NCI-H526 (cell line): ENCODE results near the gene NTN1.

ENCODE experiments used
- DNase-seq, 2 experiments: peaks; one replicate each; lab custom pipeline; 2025; lab: John Stamatoyannopoulos, UW

NTN1 gene

DNA sequence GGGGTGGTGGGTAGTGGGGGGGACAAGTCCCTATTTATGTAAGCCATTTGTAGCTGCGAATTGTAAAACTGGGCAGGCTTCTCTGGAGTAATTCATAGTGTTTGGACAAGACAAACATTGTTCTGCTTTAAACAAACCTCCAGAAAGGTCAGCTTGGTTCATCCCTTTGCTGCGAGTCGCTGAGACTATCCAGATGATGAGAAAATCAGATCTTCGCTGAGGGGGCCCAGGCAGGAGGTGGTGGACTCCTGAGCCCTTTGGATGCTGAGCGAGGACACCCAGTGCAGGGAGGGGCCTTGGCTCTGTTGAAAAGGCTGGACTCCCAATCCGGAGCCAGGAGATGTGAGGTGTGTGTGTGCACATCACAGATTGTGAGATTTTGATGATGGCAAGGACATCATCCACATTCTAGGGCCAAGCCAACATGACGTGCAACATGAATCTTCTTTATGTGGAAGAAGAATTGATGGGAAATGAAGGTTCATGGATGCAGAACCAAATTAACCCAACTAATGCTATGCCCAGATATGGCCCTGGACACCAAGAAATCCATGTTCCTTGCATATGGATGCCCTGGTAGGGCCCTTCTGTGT lies 15.0 kb upstream of the NTN1 start:
- no peak for DNase-seq

DNA sequence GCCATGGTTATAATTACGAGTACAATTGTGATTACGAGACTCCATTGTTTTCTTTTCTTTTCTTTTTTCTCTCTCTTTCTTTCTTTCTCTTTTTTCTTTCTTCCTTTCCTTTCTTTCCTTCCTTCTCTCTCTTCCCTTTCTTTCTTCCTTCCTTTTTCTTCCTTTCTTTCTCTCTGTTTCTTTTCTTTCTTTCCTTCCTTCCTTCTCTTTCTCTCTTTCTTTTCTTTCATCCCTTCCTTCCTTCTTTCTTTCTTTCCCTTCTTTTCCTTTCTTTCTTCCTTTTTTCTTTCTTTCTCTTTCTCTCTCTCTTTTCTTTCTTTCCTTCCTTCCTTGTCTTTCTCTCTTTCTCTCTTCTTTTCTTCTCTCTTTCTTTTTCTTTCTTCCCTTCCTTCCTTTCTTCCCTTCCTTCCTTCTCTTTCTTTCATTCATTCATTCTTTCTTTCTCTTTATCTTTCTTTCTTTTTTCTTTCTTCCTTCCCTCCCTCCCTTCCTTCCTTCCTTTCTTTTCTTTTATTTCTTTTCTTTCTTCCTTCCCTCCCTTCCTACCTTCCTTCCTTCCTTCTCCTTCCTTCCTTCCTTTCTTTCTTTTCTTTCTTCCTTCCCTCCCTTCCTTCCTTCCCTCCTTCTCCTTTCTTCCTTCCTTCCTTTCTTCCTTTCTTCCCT lies 14.1 kb upstream of the NTN1 start:
- no peak for DNase-seq

DNA sequence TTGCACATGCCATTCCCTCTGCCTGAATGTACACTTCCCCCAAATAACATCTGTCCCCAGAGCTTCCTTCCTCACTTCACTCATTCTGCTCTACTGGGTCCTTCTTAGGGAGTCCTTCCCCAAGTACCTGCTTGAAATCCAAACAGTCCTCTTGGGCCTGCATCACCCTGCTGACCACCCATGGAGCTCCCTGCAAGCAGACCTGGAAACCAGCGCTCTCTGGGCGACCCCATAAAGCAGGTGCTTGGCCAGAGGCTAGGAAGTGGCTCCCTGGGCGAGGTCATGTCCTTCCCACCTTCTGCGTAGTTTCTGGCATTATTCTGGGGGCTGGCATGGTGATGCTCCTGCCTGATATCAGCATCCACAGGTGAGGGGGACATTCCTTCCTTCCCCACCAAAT lies 12.2 kb upstream of the NTN1 start:
- no peak for DNase-seq

DNA sequence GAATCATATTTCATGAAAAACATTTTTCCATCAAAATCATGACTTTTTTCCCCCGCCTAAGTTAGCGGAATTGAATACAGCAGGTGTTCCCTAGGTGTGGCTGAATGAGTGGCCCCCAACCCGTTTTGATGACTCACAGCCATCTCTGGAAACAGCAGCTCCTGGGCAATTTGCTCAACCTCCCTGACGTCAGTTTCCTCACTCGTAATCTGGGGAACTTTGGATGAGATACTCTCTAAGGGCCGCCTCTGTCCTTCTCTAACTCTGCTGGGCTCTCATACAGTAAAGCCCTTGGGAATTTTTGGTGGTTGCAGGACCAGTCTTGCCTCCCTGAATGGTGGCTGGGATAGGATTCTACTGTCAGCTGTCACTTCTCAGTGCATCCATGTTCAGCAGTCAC lies 11.6 kb upstream of the NTN1 start:
- no peak for DNase-seq

DNA sequence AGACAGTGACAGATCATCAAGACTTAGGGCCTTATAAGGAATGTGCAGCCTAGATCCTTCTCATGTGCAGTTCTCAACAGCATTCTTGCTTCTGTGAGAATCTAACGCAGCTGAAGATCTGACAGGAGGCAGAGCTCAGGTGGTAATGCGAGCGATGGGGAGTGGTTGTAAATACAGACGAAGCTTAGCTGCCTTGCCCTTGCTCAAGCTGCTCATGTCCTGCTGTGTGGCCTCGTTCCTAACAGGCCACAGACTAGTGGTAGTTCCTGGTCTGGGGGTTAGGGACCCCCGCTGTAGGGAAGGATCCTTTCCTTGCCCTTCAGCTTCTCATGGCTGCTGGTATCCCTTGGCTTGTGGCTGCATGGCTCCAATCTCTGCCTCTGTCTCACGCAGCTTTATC lies 10.3 kb upstream of the NTN1 start:
- DNase-seq, result no peak

DNA sequence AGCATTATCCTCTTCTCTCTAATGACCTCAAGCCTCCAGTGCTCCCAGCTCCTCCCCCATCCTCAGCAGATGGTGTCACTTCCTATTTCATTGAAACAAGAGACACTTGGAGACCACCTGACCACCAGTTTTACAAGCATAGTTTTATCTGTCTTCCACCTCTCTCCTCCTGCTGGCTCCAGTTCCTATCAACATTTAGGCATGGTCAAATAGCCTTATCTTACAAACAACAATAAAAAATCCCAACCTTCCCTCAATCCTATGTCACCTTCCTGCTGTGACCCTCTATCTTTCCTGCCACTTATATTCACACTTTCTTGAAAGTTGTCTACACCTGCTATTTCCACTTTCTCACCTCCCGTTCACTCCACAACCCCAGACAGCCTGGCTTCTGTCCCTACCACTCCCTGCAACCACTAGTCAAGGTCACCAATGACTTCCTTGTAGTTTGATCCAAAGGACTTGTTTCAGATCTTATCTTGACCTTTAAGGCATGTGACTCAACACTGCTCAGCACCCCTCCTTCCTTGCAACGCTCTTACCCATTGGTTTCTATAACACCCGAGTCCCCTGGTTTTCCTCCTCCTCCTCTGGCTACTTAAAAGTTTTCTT lies 4.3 kb upstream of the NTN1 start:
- no peak for DNase-seq

DNA sequence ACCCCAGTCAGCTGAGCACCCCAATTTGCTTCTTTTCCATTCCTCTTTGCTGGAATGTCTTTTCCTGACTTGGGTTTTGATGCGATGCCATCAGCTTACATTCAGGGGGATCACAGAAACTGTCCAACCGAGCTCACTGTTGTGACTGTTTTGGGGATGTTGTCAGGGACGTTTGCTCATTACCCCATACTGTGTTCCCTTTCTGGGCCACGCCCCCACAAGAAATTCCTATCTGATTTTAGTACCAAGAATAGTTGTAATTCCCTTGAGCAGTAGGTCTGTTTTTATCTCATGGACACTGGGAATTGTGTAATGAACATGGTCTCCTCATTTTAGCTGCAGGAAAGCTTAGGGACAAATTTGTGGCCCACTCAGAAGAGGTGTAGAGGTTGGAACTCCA lies 2.6 kb upstream of the NTN1 start:
- DNase-seq, result no peak

DNA sequence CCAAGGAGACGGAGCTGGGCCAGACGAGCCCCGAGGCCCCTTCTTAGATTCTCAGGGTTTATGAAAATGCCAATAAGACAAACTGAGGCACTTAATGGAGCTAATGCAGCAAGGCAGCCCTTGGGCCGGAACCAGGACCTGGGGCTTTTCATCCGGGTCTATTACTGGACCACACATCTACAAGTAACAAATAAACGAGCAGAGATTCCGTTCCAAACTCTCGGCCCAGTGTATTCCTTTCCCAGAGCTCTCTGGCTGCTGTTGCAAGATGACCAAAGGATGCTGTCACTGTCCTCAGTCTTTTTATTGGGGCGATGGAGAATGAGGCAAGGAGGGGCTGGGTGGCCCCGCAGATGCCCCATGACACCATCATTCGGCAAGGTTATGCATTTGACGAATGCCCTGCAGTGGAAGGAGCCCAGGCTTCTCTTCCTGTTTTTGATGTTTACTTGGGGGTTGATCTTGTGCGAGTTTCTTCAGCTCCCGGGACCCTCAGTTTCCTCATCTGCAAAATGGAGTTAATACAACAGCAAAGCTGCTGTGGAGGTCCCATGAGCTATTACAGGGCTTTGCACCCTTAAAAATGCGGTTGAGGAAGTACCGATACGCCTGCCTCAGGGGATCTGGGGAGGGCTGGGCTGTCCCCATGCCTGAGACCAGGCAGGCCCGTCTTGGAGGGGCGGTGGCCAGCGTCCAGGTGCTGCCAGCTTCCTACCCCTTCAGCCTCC lies 1.1 kb upstream of the NTN1 start:
- DNase-seq, result no peak

DNA sequence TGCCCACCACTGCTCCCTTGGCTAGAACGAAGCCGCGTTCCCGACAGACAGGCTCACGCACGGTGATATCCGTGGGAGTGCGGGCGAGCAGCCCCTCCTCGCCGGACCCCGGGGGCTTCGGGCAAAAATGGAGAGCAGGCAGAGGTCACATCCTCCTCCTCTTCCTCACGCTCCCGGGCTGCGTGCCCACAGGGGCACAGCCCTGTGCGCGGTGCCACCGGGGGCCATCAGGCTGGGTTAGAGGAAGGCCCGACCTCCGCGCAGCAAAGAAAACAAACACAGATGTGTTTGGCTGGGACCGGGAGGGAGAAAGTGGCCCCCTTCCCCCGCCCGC lies 519 bp upstream of the NTN1 start:
- DNase-seq, result no peak

DNA sequence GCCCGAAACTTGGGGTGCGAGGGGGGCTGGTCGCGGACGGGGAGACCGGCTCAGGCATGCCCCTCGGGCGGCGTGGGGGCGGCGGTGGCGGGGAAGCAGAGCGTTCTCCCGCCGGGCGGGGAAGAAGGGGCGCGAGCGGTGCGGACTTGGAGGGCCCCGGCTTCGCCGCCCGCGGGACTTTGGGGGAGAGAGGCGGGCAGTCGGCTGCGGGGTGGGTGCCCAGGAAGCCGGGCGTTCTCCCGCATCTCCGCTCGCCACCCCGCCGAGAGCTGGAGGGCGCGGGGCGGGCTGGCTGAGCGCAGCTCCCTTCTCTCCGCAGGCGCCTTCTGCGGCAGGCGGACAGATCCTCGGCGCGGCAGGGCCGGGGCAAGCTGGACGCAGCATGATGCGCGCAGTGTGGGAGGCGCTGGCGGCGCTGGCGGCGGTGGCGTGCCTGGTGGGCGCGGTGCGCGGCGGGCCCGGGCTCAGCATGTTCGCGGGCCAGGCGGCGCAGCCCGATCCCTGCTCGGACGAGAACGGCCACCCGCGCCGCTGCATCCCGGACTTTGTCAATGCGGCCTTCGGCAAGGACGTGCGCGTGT lies 772 bp downstream of the NTN1 start:
- peak in 1 of 2 experiments; percentile 49 for DNase-seq

DNA sequence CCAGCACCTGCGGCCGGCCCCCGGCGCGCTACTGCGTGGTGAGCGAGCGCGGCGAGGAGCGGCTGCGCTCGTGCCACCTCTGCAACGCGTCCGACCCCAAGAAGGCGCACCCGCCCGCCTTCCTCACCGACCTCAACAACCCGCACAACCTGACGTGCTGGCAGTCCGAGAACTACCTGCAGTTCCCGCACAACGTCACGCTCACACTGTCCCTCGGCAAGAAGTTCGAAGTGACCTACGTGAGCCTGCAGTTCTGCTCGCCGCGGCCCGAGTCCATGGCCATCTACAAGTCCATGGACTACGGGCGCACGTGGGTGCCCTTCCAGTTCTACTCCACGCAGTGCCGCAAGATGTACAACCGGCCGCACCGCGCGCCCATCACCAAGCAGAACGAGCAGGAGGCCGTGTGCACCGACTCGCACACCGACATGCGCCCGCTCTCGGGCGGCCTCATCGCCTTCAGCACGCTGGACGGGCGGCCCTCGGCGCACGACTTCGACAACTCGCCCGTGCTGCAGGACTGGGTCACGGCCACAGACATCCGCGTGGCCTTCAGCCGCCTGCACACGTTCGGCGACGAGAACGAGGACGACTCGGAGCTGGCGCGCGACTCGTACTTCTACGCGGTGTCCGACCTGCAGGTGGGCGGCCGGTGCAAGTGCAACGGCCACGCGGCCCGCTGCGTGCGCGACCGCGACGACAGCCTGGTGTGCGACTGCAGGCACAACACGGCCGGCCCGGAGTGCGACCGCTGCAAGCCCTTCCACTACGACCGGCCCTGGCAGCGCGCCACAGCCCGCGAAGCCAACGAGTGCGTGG lies 1.5 kb downstream of the NTN1 start:
- peak in 1 of 2 experiments; percentile 40 for DNase-seq

DNA sequence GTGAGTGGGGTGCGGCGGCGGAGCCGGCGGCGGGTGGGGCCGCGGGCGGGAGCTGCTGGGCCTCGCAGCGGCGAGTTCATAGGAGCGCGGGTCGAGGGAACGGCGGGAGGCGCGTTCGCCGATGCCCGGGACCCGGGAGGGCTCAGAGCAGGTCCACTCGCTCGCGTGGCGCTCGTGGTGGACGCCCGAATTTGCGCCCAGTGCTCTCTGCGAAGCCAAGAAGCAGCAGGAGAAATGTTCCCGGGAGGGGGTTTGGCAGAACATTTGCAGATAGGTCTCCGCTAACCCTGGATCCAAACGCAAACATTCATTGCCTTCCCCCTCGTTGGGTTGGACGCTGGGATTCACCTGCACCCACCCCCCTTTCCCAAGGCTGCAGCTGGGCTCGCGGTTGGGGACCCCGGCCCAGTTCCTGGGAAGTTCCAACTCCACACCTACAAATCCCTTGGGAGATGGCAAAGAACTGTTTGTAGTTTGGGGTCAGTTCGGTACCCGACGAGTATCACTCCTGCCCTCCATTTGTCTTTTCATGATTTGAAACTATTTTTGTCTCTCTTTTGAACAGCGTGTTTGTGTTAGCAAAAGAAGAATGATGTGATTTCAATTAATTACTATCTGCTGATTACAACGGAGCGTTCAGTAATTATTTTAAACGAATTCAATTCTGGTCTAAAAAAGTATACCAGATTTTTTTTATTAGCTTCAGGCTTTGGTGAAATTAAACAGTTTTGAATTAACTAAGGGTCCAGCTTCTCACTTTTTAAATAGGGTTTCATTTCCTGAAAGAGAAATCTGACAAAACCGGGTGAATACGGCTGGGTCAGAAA lies 2.3 kb downstream of the NTN1 start:
- DNase-seq, result no peak

DNA sequence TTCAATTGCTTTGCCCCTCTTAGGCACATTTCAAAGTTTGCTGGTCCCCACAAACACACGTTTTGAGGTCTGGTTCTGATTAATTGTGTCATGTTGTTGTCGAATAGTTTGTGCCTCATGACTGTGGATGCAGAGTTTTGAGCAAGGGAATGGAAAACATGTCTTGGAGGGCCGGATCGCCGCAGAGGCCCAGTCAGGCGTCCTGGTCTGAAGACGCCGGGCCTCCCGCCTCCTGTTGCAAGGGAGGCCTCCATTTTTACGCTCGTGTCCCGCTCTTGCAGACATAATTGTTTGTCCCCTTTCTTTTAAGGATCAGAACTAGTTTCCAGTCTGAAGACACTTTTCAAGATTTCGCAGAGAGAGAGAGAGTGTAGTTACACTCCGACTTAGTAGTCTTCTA lies 3.2 kb downstream of the NTN1 start:
- no peak for DNase-seq

DNA sequence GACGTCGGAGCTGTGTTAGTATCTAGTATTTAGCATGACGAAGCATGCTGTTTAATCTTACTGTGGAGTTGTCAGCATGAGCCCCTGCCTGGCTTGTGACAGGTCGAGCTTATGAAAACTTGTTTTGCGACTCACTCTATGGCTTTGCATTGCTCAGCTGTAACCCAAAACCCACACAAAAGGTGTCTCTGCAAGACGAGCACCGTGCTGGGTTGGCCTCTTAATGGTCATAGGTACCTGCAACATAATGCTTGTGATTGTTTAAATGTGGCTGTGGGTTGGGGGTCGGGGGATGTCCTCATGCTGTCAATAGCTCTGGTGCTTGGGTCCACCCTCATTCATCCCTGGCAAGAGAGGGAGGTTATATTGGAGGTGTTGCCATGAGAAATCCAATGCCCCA lies 5.4 kb downstream of the NTN1 start:
- DNase-seq, result no peak

DNA sequence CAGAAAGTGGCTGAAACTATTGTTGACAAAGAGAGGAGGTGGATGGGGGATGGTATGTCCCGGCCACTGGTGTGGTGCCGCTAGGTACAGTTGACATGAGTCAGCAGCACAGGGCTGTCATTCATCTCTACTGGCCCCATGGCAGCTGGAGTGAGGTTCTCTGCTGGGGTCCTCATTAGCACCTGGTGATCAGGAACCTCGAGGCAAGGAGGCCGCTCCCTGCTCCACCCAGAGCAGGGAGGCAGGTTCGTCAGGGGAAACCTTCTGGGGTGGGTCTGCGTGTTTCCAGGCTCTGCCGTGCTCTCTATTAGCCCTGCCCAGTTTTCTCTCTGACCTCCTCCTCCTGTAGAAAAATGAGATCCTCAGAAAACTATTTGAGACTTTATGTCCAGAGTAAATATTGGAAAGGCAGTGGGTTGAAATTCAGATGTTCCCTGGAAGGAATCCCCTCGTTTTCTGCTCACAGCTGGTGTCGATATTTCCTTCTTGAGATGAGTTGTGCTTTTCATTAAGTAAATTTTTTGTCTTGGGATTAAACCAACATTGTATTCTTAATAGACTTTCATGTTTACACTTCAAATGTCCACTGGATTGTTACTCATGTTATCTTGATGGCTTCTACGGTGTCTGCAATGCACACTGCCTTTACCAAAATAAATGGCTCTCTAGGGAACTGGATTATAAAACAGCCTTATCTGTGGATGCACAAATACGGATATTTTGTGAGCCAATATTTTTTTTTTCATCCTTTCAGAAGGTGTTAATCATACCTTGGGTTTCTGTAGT lies 7.1 kb downstream of the NTN1 start:
- DNase-seq, result no peak

DNA sequence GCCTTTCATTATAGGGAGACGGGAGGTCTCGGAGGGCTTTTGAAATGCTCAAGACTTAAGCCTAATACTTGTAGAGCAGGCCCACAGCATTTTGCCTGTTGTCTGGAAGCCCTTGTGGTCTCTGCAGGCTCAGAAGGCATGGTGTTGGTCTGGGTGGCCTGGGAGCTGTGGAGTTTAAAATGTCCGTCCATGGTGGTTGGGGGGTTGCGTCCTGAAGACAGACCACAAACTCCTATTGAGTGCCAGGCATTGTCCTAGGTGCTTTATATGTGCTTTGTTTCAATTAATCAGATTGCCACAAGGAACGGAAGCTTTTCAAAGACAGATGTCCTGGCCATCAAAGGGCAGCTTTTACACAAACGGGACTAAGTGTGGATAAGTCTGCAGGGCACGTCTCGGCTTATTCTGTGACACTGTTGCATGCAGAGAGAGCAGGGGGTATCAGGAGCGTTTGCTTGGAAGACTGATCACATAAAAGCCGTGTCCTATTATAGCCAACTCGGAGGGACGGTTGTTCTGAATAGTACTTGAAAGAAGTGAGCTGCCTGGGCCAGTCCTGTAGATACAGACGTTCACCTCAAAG lies 7.8 kb downstream of the NTN1 start:
- no peak for DNase-seq

DNA sequence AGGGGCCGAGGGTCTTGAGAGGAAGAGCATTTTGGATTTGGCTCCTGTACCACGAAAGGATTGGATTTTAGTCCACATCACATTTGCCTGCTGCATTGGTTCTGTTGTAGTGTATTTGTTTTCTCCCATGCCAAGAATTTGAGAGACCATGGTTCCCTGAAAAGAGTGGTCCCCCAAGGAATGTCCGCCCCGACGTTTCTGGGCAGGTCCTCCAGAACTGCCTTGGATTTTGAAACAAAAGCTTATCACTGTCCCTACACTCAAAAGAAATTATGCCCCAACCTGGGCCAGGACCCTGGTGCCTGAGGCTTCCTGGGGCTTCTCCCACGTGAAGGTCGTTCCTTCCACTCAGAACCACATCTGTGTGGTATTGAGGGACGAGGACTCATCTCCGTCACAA lies 10.8 kb downstream of the NTN1 start:
- no peak for DNase-seq

DNA sequence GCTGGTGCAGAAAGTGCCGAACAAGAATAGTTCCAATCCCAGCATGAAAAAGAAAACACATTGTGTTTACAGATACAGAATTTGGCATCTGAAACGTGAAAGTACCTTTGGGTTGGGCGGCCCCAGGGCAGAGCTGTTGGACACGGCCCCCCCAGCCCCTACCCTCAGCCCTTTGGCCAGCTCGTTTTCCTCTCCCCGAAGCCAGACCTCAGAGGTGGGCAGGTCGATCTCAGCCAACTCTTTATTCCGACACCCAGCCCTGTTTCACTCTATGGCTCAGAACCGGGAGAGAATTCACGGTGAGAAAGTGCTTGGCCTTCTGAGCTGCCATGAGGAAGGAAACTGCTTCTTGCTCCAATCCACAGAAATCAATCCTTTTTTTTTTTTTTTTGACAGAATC lies 11.3 kb downstream of the NTN1 start:
- no peak for DNase-seq

DNA sequence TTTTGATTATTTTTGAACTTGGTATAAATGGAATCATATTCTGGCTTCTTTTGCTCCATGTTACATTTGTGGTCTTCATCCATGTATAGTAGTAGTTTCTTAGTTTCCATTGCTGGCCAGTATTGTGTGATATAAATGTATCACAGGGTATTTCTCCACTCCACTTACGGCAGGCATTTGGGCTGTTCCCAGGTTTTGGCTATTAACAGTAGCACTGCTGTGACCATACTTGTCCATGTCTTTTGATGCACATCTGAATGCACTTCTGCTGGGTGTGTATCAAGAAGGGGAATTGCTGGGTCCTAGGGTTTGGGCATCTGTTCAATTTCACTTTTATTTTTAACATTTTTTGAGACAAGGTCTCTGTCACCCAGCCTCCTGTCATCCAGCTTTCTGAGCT lies 13.9 kb downstream of the NTN1 start:
- DNase-seq, result no peak

DNA sequence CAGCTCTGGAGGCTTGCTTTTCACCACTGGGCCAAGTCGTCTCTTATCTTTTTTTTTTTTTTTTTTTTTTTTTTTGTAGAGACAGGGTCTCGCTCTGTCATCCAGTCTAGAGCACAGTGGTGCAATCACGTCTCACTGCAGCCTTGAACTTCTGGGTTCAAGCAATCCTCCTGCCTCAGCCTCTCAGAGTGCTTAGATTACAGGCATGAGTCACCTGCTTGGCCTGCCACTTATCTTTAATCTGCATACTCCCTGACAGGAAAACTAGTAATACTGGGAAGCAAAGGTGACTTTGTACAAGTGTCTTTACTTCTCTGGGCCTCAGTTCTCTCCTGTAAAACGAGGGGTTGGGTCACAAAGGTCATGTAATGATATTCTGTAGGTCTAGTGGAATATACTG lies 15.0 kb downstream of the NTN1 start:
- no peak for DNase-seq
